HG02571 (cell line): ENCODE data around the gene COL25A1.
"Not testable (repeated sequence)": the region's sequence is repeated elsewhere in the genome, so short reads cannot be mapped to it uniquely, and the experiment has no call there.

ENCODE experiments used
- ATAC-seq: cut with Tn5 transposase; IDR thresholded peaks from one replicate; pipeline ENCODE4 v1.9.1; 2021; ENCODE audit warnings: mild to moderate bottlenecking, moderate library complexity; ENCODE audit not compliant: unreplicated experiment

COL25A1 gene

DNA sequence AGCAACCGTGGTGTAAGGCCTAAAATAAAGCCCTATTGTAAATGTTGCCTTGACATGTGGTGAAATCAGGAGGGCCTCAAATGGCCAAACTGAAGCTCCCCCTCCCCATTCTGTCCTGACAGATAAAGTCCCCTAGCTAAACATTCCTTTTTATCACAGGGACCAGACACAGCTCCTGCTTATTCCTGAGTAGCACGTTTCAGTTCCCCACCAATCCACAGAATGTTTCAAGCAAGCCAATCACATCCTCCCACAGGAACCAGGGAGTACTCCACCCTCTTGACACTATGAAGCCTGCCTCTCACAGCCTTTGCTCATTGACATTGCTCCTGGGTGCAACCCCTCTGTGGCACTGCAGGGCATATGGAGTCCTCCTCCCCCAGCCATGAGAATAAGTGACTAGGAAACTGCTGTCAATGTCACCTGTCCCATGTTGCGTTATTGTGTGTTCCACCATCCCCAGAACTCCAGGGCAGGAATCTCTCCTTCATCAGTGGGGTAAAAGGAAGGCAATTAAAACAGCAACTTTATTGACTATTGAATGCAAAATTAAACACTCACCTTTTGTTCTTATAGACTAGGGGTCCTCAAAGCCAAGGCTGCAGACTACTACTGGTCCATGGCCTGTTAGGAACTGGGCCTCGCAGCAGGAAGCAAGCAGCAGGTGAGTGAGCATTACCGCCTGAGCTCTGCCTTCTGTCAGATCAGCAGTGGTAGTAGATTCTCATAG lies 128.1 kb downstream of the COL25A1 start:
- ATAC-seq, result no peak

DNA sequence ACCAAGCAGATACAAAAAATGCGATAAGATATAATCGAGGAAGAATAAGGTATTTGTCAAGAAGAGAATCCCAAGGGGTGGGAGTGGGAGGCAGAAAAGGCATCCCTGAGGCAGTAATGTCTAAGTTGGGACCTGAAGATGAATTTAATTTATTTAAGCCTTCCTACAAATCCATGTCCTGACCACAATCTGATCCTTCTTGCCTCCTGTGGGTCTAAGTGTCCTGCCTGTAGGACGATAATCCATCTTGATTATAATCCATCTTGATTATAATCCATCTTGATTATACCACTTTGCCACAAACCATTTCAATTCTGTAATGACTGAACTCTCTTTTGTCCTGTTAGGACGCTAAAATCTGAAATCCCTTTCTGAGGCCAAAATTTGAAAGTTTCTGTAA lies 130.2 kb downstream of the COL25A1 start:
- no peak for ATAC-seq

DNA sequence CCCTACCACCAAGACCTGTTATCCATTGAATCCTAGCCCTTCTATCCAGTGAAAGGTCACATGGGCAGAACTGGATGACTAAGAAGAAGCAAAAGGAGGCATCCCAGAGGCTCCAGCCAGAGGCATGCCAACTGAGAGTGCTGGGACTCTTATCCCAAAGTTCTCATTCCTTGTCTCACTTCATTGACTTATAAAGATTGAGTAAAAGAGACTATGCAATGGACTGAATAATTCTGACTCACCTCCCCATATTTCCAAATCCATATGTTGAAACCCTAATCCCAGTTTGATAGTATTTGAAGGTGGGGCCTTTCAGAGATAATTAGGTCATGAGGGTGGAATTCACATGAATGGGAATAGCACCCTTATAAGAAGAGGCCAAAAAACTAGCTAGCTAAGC lies 131.4 kb downstream of the COL25A1 start:
- ATAC-seq, result no peak

DNA sequence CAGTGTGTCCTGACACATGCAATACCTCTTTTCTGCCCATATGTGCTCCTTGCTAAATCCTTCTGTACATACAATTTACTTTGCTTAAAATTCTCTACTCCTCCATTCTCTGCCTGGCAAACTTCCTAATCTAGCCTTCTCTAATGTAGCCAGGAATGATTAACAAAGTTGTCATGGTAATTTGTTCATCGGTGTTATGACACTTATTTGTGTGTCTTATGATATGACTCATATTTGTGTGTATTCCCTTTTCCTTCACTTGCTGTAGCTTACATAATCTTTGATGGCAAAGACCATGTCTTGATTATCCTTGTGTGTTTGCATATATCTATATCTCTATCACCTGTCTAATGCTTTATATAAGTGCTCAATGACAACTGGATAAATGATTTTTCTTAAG lies 133.3 kb downstream of the COL25A1 start:
- ATAC-seq, result no peak

DNA sequence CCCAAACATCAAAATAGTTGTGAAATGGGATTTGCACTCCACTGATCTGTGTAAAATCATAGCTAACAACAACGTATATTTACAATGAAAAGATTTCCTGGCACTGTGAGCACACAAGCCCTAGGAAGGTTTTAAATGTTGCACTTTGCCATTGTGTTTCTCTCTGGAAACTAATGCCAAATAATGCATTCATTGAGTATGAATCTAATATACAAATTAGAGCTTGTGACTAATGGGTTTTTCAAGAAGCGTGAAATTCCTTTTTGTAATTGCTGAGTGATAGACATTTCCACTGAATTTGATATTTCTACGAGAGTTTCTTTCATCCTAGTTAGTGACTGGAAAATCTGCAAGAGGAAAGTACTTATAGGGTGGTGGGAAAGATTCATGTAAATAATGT lies 135.9 kb downstream of the COL25A1 start:
- ATAC-seq, result no peak

DNA sequence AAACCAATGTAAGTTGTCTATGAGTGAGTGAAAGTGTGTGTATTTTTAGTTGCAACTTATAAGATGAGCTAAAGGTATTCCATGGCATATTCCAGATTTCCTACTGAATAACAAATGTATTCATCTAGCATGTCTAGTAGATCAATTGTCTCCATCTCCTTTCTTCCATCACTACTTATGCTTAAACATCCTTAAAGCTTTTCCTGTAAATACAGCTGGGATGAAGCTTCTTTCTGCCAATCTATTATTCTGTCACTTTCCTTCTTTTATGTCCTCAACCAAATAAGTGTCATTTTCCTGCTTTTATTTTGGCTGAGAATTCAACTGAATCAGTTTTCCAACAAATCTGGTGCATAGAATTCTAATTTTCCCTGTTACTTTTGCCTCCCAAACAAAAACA lies 136.3 kb downstream of the COL25A1 start:
- no peak for ATAC-seq

DNA sequence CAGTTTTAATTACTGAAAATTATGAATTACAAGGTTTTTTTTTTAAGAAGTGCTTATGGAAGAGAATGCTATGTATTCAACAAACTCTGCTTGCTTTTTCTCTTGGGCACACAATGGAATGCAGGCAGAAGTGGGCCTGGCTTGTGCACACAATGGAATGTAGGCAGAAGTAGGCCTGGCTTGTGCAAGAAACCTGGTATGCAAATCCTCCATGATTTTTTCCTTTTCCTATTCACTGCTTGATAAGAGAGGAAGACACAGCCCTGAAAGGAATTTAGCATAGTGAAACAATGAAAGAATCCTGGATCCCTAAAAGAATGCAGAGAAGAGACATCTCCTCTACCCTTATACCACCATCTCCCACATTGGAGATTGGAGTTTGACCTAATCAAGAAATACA lies 138.4 kb downstream of the COL25A1 start:
- ATAC-seq, result no peak

DNA sequence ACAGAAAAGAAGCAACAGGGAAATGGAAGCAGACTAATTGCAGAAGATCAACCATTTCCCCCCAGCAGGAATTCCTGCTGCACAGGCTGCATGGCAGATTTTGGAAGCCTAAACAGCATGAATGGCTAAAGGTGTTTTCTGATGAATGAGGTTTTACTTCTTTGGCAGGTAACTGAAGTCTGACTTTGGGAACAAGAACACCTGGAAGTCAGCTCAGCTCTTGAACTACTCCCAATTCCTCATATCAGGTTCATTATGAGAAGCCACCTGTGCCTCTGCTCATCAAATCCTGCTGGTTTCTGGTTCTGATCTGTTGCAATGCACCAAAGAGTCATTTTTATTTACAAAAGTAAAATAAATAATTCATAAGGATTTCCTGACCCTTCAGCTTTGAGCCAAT lies 139.0 kb downstream of the COL25A1 start:
- ATAC-seq, result no peak

DNA sequence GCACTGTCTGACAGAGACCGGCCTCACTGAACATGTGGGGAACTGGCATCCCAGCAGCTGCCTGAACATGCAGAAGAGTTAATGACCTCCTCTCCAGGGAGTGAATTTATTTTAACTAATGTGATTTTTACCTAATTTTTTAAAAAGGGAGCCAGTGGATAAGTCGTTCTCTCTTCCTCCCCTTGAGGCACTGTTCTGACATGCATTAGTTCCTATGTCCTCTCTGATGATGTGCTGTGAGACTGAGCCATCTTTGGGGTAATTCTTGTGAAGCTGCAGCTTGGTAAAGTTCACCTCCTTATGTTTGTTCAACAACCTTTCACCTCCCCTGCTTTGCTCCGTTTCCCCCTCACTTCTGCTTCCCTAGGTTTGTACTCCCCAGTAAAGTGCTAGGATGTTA lies 139.7 kb downstream of the COL25A1 start:
- no peak for ATAC-seq

DNA sequence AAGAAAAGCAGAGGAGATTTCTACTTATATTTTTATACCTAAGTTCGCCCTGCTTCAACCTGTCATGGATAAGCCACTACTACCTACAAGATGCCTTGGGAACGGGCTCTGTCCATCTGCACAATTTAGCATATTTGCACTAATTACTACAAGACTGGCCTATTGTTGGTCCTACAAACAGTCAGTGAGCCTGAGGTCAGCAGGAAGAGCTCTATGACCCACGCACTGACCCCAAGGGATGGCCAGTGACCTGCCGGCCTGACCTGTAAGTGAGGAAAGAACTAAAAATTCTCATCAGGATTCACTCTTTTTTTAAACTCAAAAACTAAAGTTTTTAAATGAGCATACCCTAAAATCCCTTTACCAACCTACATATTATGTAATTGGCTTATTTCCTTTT lies 142.0 kb downstream of the COL25A1 start:
- no peak for ATAC-seq

DNA sequence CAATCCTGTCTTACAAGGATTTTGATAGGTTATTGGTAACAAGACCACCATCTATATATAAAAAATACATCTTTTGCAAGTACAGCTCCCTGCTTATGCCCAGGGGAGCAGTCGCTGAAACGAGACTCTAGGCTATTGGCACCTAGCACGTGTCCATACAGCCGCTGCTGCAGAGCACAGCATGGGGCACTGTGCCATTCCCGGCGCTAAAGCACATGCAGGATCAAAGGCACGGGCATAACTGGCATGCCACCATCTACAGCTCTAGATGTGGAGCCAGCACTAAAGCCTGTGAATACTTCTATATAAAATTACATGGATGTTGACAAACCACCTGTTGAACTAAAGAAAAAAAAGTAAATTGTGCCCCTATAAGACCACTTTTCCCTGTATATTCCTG lies 144.8 kb downstream of the COL25A1 start:
- no peak for ATAC-seq

DNA sequence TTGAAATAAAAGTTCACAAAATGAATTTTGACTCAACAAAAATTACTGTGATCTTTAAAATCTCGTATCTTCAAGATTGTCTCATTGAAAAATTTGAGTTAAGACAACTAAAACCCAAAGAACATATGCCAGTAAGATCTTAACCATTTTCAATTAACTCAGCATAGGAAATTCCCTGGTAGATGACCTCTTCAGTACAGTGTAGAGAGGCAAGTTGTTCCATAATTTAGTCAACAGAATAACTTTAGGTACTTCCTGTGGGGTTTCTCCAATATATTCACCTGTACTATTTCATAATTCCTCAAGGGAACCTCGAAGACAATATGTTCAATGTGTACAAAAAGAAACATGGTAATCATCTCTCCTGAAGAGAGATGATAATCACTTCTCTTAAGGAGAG lies 145.3 kb downstream of the COL25A1 start:
- no peak for ATAC-seq

DNA sequence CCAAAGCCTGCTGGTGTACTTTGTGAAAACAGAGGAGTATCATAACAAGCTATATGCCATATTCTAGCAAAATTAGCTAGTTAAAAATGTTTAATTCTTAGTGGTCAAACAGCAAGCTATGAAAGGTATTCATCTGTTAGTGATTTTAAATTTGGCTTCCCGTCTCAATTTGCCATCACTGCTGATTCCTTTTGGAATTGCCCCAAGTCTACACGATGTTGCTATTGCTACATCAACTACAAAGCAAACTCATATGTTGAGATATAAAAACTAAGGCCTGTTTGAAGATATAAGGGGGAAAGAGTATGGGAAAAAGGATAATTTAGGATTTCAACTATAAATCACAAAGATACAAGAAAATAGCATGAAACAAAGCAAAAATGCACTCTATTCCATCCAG lies 146.1 kb downstream of the COL25A1 start:
- ATAC-seq, result no peak

DNA sequence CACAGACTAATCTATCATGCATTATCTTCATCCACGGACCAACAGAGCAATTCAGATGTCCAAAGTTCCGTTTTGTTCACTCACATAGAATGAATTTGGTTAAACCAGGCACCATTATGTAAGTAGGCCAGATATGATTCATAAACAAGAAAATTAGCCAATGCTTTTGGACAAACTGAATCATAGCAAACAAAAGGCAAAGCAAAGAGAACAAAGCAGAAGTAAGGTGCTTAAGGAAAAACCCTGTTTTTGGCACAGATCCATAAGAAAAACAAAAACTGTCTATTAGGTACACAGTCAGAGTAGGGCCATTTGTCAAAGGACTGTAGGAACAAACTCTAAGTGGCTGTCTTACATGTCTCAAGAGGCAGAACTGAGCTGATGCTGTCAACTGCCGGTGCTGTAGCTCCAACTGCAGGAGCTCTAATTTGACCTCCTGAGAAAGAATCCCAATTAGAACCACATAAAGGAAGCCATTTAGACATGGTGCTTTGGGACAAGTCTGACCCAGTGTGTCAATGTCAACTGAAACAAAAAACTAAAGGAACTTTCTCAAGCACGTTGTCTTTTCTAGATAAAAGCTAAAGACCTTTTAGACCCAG lies 146.7 kb downstream of the COL25A1 start:
- ATAC-seq, result no peak

DNA sequence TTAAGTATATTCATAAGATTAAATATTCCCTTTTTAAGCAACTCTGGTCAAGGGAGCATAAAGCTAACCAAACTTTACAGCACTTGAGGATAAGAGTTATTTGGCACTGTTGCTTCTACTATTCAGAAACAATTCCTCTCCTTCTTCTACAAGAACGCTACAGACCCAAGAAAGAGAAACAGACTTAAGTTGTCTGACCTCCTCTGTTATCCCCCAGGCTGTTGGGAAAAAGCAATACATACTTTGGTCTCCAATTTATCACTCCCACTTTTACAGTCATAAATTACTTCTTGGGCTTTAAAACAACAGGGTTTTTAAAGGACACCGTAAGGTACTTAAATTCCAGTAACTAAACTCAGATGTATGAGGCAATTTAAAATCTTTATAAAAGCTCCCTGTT lies 147.4 kb downstream of the COL25A1 start:
- ATAC-seq, result no peak

DNA sequence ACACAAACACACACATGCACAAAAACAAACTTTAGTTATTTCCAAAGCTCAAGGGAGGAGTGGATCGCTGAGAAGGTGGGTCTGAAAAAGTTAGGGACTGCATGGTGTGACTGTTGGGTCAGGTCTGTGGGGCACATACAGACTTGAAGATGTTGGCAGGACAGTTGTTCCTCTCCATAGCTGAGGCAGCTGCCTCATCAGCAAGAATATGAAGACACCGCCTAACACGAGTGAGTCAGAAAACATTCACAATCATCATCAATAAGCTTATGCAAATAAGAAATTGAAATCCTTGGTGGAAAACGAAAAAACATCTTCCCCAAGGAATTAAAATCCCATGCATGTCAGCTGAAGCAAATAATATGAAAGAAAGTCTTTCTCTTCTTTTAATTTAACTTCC lies 148.0 kb downstream of the COL25A1 start:
- no peak for ATAC-seq

DNA sequence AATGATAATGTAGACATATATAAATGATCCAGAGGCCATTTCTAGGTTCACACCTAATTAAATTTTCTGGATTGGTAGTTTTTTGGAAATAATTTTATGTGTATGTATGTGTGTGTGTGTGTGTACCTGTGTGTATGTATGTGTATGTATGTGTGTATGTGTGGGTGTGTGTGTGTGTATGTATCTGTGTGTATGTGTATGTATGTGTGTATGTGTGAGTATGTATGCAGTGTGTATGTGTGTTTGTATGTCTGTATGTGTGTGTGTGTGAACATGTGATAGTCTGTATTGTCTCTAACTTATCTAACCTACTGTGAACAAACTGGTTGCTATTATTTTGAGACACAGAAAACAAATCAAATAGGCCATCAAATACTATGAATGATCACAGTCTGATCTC lies 152.6 kb downstream of the COL25A1 start:
- ATAC-seq, result no peak

DNA sequence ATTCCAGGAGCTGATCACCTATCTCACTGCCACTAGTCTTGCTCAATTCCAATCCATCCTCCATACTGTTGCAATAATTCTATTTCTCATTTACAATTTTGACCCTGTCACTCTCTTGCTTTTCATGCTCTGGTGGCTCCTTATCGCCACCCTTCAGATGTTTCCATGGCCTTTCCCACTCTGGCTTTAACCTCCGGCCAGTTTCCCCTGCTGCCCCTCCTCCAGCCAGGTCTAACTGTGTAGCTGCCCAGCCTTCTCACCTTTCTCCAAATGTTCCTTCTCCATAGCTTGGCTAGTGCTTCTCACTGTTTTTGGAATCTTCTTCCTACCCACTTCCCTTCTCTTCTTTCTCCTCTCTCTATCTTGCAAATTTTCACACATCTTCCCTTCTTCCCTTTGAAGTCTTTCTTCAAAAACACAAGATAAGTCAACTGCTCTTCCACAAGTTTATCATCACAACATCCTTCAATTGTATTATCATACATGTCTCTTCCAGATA lies 153.8 kb downstream of the COL25A1 start:
- ATAC-seq, result no peak

DNA sequence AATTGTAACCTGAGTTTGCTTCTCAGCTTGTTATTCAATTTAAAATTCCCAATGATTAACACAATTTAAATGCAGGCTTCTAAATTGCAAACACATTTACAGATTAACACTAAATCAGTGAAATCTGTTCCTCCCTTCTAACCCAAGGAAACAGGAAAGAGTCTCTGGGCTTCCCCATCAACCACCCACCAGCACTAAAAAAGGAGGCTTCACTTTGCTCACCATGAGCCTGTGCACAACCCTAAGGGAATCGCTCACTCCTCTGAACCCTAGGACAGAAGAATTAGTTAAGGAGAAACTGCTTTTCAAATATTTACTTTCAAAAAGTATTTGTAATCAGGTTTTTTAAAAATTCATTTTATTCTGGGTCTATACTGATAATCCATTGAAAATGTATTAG lies 155.3 kb downstream of the COL25A1 start:
- no peak for ATAC-seq

DNA sequence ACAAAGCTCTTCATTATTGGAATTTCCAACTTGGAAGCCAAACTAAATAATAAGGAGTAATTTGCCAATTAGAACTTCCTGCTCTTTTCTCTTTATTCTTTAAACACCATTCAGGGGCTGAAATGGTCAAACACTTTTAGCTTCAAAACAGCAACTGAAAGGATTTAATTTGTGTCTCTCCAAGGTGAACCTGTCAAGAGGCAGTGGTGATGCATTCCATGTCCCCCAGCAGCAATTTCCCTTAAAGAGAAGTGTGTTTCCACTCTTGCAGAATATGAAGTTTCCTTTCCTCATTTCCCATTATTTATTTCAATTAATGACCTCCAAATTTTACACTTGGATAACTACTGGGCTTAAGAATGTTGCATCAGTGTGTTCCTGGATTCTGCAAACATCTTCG lies 156.0 kb downstream of the COL25A1 start:
- no peak for ATAC-seq

DNA sequence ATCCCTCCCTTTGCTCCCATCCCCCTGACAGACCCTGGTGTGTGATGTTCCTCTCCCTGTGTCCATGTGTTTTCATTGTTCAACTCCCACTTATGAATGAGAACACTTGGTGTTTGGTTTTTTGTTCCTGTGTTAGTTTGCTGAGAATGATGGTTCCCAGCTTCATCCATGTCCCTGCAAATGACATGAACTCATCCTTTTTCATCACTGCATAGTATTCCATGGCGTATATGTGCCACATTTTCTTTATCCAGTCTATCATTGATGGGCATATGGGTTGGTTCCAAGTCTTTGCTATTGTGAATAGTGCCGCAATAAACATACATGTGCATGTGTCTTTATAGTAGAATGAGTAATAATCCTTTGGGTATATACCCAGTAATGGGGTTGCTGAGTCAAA lies 164.3 kb downstream of the COL25A1 start:
- not testable (repeated sequence) for ATAC-seq

DNA sequence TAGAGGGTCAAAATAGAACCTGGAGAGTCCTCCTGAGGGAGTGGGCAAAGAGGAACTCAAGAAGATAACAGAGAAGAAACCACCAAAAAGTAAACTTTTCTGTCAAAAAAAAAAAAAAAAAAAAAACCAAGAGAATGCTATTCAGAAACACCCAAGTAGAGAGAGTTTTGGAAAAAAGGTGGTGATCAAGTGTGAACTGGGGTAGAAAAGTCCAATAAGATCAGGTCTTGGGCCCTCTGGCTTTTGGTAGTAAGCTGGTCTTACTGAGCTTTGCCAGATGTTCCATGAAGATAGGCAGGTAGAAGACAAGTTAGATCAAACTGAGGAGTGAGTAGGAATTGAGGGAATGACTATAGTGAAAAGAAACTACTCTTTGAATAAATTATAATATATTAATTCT lies 167.5 kb downstream of the COL25A1 start:
- no peak for ATAC-seq

DNA sequence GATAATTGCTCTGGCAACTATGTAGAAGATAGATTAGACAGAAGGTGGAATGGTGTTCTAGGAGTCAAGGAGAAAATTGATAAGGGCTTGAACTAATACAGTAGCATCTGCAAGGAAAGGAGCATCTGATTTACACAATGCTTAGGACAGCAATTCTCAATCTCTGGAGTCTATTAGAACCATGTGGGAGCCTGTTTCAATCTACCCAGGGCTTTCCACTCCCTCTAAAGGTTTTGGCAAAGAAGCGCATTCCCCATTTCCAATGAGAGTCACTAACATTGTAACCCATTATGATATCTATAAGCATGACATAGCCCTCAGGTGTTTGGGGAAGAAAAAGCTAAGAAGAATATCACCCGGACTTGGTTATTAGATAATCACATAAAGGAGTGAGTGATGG lies 168.2 kb downstream of the COL25A1 start:
- no peak for ATAC-seq
